WTC11 (cell line): ENCODE measurements around the gene PPP1R9A.

ENCODE experiments used
- ELF4 ChIP-seq: sonication (generic); formaldehyde crosslinking; IDR thresholded peaks from 2 replicates; pipeline ENCODE4 v1.8.1; 2022; ENCODE audit warnings: low read depth, mild to moderate bottlenecking, moderate library complexity, missing genetic modification reagents
- GABPB1 ChIP-seq: sonication (generic); formaldehyde crosslinking; IDR thresholded peaks from 2 replicates; pipeline ENCODE4 v1.8.1; 2023; ENCODE audit warnings: mild to moderate bottlenecking, missing genetic modification reagents
- ZBTB21 ChIP-seq: sonication (generic); formaldehyde crosslinking; IDR thresholded peaks from 2 replicates; pipeline ENCODE4 v1.8.1; 2023; ENCODE audit warnings: mild to moderate bottlenecking, missing genetic modification reagents, borderline replicate concordance
- TF ChIP-seq, protein P1 (sequence below): fragments of 200-600 bp; IDR thresholded peaks from 2 replicates; pipeline ENCODE4 v1.8.0; 2022; ENCODE audit warnings: antibody characterized with exemption
- TF ChIP-seq, protein P2 (sequence below): sonication (generic); formaldehyde crosslinking; conservative IDR thresholded peaks from 2 replicates; pipeline ENCODE4 v1.8.1; 2022; ENCODE audit warnings: mild to moderate bottlenecking, missing genetic modification reagents
- TF ChIP-seq, protein P3 (sequence below): sonication (generic); formaldehyde crosslinking; IDR thresholded peaks from 2 replicates; pipeline ENCODE4 v1.8.0; 2022; ENCODE audit warnings: missing genetic modification reagents

GRCh38 chr7:95052566-95053094, 145.2 kb downstream of the PPP1R9A start:
- TF ChIP-seq, protein P1, sequence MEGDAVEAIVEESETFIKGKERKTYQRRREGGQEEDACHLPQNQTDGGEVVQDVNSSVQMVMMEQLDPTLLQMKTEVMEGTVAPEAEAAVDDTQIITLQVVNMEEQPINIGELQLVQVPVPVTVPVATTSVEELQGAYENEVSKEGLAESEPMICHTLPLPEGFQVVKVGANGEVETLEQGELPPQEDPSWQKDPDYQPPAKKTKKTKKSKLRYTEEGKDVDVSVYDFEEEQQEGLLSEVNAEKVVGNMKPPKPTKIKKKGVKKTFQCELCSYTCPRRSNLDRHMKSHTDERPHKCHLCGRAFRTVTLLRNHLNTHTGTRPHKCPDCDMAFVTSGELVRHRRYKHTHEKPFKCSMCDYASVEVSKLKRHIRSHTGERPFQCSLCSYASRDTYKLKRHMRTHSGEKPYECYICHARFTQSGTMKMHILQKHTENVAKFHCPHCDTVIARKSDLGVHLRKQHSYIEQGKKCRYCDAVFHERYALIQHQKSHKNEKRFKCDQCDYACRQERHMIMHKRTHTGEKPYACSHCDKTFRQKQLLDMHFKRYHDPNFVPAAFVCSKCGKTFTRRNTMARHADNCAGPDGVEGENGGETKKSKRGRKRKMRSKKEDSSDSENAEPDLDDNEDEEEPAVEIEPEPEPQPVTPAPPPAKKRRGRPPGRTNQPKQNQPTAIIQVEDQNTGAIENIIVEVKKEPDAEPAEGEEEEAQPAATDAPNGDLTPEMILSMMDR: no peak
- TF ChIP-seq, protein P2, sequence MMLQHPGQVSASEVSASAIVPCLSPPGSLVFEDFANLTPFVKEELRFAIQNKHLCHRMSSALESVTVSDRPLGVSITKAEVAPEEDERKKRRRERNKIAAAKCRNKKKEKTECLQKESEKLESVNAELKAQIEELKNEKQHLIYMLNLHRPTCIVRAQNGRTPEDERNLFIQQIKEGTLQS (CRISPR knock-in tag): no peak
- TF ChIP-seq ELF4 (CRISPR knock-in tag): no peak
- no peak for TF ChIP-seq GABPB1 (CRISPR knock-in tag)
- TF ChIP-seq ZBTB21 (CRISPR knock-in tag): no peak
- TF ChIP-seq, protein P3, sequence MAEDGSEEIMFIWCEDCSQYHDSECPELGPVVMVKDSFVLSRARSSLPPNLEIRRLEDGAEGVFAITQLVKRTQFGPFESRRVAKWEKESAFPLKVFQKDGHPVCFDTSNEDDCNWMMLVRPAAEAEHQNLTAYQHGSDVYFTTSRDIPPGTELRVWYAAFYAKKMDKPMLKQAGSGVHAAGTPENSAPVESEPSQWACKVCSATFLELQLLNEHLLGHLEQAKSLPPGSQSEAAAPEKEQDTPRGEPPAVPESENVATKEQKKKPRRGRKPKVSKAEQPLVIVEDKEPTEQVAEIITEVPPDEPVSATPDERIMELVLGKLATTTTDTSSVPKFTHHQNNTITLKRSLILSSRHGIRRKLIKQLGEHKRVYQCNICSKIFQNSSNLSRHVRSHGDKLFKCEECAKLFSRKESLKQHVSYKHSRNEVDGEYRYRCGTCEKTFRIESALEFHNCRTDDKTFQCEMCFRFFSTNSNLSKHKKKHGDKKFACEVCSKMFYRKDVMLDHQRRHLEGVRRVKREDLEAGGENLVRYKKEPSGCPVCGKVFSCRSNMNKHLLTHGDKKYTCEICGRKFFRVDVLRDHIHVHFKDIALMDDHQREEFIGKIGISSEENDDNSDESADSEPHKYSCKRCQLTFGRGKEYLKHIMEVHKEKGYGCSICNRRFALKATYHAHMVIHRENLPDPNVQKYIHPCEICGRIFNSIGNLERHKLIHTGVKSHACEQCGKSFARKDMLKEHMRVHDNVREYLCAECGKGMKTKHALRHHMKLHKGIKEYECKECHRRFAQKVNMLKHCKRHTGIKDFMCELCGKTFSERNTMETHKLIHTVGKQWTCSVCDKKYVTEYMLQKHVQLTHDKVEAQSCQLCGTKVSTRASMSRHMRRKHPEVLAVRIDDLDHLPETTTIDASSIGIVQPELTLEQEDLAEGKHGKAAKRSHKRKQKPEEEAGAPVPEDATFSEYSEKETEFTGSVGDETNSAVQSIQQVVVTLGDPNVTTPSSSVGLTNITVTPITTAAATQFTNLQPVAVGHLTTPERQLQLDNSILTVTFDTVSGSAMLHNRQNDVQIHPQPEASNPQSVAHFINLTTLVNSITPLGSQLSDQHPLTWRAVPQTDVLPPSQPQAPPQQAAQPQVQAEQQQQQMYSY (CRISPR knock-in tag): no peak
